HepG2 (cell line): ENCODE measurements around the gene ZCCHC8. TPM values are rescaled to one million over a fixed set of nuclear protein-coding genes. Genes with fewer than 3 reads are reported as not detected.

ENCODE experiments used
- HINFP ChIP-seq: sonication (generic); formaldehyde crosslinking; IDR thresholded peaks from 2 replicates; pipeline ENCODE4 v1.4.0; 2020; ENCODE audit warnings: low read depth, mild to moderate bottlenecking, missing genetic modification reagents
- KAT8 ChIP-seq: IDR thresholded peaks from 2 replicates; pipeline ENCODE4 v1.6.1; 2016; ENCODE audit warnings: missing genetic modification reagents, missing compliant biosample characterization
- KDM1A ChIP-seq: IDR thresholded peaks from 2 replicates; pipeline ENCODE4 v1.6.1; 2016; ENCODE audit warnings: missing compliant biosample characterization
- MTA3 ChIP-seq: sonication (generic); formaldehyde crosslinking; IDR thresholded peaks from 2 replicates; pipeline ENCODE4 v1.4.0; 2020; ENCODE audit warnings: missing genetic modification reagents
- NFATC3 ChIP-seq: sonication (generic); formaldehyde crosslinking; IDR thresholded peaks from 2 replicates; pipeline ENCODE4 v1.5.1; 2020; ENCODE audit warnings: mild to moderate bottlenecking, missing genetic modification reagents
- PRDM4 ChIP-seq: sonication (generic); formaldehyde crosslinking; IDR thresholded peaks from 2 replicates; pipeline ENCODE4 v1.9.0; 2021; ENCODE audit warnings: missing genetic modification reagents, borderline replicate concordance
- RCOR2 ChIP-seq: IDR thresholded peaks from 2 replicates; pipeline ENCODE4 v1.6.1; 2016; ENCODE audit warnings: missing biosample characterization, missing genetic modification reagents
- SIN3A ChIP-seq: IDR thresholded peaks from 2 replicates; pipeline ENCODE4 v1.6.1; 2011; ENCODE audit warnings: low read depth, mild to moderate bottlenecking, control low read depth, low read length, borderline replicate concordance
- SP2 ChIP-seq: sonication (generic); formaldehyde crosslinking; IDR thresholded peaks from 2 replicates; pipeline ENCODE4 v1.5.1; 2020; ENCODE audit warnings: mild to moderate bottlenecking, missing genetic modification reagents
- SP4 ChIP-seq: sonication (generic); formaldehyde crosslinking; IDR thresholded peaks from 2 replicates; pipeline ENCODE4 v1.8.1; 2023; ENCODE audit warnings: mild to moderate bottlenecking, missing genetic modification reagents
- TCF7L2 ChIP-seq: IDR thresholded peaks from 2 replicates; pipeline ENCODE4 v1.6.1; 2011; ENCODE audit warnings: mild to moderate bottlenecking, low read depth, low read length, moderate library complexity
- ZBTB40 ChIP-seq, 2 experiments: fragments of 450-650 bp in 1 of 2; sonication (generic) in 1 of 2; formaldehyde crosslinking in 1 of 2; IDR thresholded peaks; 2 replicates each; pipeline versions ENCODE4 v1.6.1 to v1.8.0; 2016 to 2022; ENCODE audit warnings: antibody characterized with exemption in 1 of 2, mild to moderate bottlenecking in 1 of 2, missing genetic modification reagents in 1 of 2
- ZNF276 ChIP-seq: sonication (generic); formaldehyde crosslinking; IDR thresholded peaks from 2 replicates; pipeline ENCODE4 v1.4.0; 2020; ENCODE audit warnings: mild to moderate bottlenecking, low read depth, missing genetic modification reagents
- ZNF292 ChIP-seq: sonication (generic); formaldehyde crosslinking; IDR thresholded peaks from 2 replicates; pipeline ENCODE4 v1.8.1; 2022; ENCODE audit warnings: mild to moderate bottlenecking, low read depth, missing genetic modification reagents, borderline replicate concordance
- ZNF713 ChIP-seq: sonication (generic); formaldehyde crosslinking; IDR thresholded peaks from 2 replicates; pipeline ENCODE4 v1.4.0; 2020; ENCODE audit warnings: mild to moderate bottlenecking, missing genetic modification reagents
- ZNF768 ChIP-seq: sonication (generic); formaldehyde crosslinking; IDR thresholded peaks from 2 replicates; pipeline ENCODE4 v1.4.0; 2020; ENCODE audit warnings: missing genetic modification reagents
- polyA plus RNA-seq, 8 experiments: library from polyadenylated mRNA; depleted of rRNA in 3 of 8; stranded (reverse) in 7 of 8; unstranded in 1 of 8; fragments of >200 nt; fragmentation: Illumina TruSeq in 4 of 8; extraction: Trizol in 4 of 8; gene quantifications; 2 replicates each; pipeline versions ENCODE4 v1.2.1 to v1.2.3, GENCODE V29; 2011 to 2016; ENCODE audit warnings: low read depth in 4 of 8, missing spikeins in 1 of 8, mixed read lengths in 1 of 8; ENCODE audit not compliant: insufficient read depth in 1 of 8
- total RNA-seq, 5 experiments: library from RNA; depleted of rRNA; stranded (reverse); fragments of >200 nt; fragmentation: Illumina TruSeq; extraction: Trizol; gene quantifications; 2 replicates each; pipeline ENCODE4 v1.2.3, GENCODE V29; 2016; ENCODE audit warnings: low read depth in 1 of 5

Gene ZCCHC8
- total and polyA plus RNA-seq, 2 of the 13 experiments (the other 11 are each of a cell fraction or from before 2014, with no cell fraction given), result 18.6 to 20.9 TPM

- TF ChIP-seq PRDM4 (no peak), MTA3 (CRISPR knock-in tag) (no peak), TCF7L2 (no peak), ZBTB40 (IDR thresholded peaks at IDR 0.05) (no peak), ZBTB40 (CRISPR knock-in tag; IDR thresholded peaks at IDR 0.05) (no peak), KDM1A (CRISPR knock-in tag) (peak; percentile 88; the same call in 1 of the 2 replicates), KAT8 (CRISPR knock-in tag) (peak; percentile 60; the same call in 1 of the 2 replicates), HINFP (no peak), SP4 (no peak), ZNF768 (CRISPR knock-in tag) (no peak), SP2 (CRISPR knock-in tag) (no peak), NFATC3 (no peak), ZNF713 (CRISPR knock-in tag) (no peak), SIN3A (no peak), ZNF292 (CRISPR knock-in tag) (no peak), ZNF276 (CRISPR knock-in tag) (no peak), RCOR2 (CRISPR knock-in tag) (peak; percentile 82; the same call in 1 of the 2 replicates)
These were observed 11.7 kb downstream of the ZCCHC8 start (continued) for GRCh38 chr12:122489038-122489437.
